Activated CD4-positive, alpha-beta T cell treated with anti-CD3 and anti-CD28 coated beads, Interleukin-2, amount 50 U/mL, for 24 hours (primary cell): ENCODE results near the gene GEMIN2.
"Not testable (repeated sequence)": the region's sequence is repeated elsewhere in the genome, so short reads cannot be mapped to it uniquely, and the experiment has no call there.

Experiments
- DNase-seq, 2 donors: peaks; one replicate each; pipeline ENCODE4 v3.0.0-alpha.2; 2020; ENCODE audit warnings: low read depth in 1 of 2, low spot score in 1 of 2

The GEMIN2 gene

GRCh38 chr14:39109893-39110715 lies 4.0 kb upstream of the GEMIN2 start:
- no peak for DNase-seq

GRCh38 chr14:39113685-39114072 lies 444 bp upstream of the GEMIN2 start:
- no peak for DNase-seq

GRCh38 chr14:39122330-39123138 lies 8.4 kb downstream of the GEMIN2 start:
- no peak for DNase-seq

- DNase-seq, result not testable (repeated sequence)
Measured at GRCh38 chr14:39137835-39138234, 23.7 kb downstream of the GEMIN2 start.

- DNase-seq, result no peak
Measured at GRCh38 chr14:39138440-39138839, 24.3 kb downstream of the GEMIN2 start.

- no peak for DNase-seq
Measured at GRCh38 chr14:39140170-39140569, 26.0 kb downstream of the GEMIN2 start.

- DNase-seq, result not testable (repeated sequence)
Measured at GRCh38 chr14:39141623-39142022, 27.5 kb downstream of the GEMIN2 start.

GRCh38 chr14:39143226-39143625 lies 29.1 kb downstream of the GEMIN2 start:
- not testable (repeated sequence) for DNase-seq

- DNase-seq, result no peak
Measured at GRCh38 chr14:39145266-39145966, 31.3 kb downstream of the GEMIN2 start.

GRCh38 chr14:39154594-39155189 lies 40.6 kb downstream of the GEMIN2 start:
- no peak for DNase-seq

- DNase-seq, result no peak
Measured at GRCh38 chr14:39157491-39157890, 43.4 kb downstream of the GEMIN2 start.

- no peak for DNase-seq
Measured at GRCh38 chr14:39158222-39158858, 44.2 kb downstream of the GEMIN2 start.

- no peak for DNase-seq
Measured at GRCh38 chr14:39160494-39160893, 46.4 kb downstream of the GEMIN2 start.

GRCh38 chr14:39167797-39168320 lies 53.7 kb downstream of the GEMIN2 start:
- not testable (repeated sequence) for DNase-seq

GRCh38 chr14:39168591-39168990 lies 54.5 kb downstream of the GEMIN2 start:
- DNase-seq, result no peak

- no peak for DNase-seq
Measured at GRCh38 chr14:39169541-39169900, 55.4 kb downstream of the GEMIN2 start.

GRCh38 chr14:39173198-39173597 lies 59.1 kb downstream of the GEMIN2 start:
- DNase-seq, result no peak

GRCh38 chr14:39174560-39175444 lies 60.7 kb downstream of the GEMIN2 start, which contains the start of gene PNN:
Gene PNN, plus strand, starts transcription at chr14:39175254. Its CDS starts 26 bp downstream, at chr14:39175280.
- peak; percentile 83 to 97 for DNase-seq
